PFSK-1 (cell line): ENCODE measurements around the gene FAM110A.

Experiments used
- FOXP2 ChIP-seq: optimal IDR thresholded peaks from 2 replicates; pipeline ENCODE3; 2011; ENCODE audit warnings: borderline replicate concordance, control low read depth, inconsistent platforms; ENCODE audit not compliant: insufficient read depth; ENCODE audit errors: extremely low read length, extremely low read depth
- POLR2AphosphoS5 ChIP-seq: IDR thresholded peaks from 2 replicates; pipeline ENCODE4 v1.6.1; 2012; ENCODE audit warnings: low read depth, mild to moderate bottlenecking, control low read depth, low read length, moderate library complexity
- REST ChIP-seq, 2 experiments: IDR thresholded peaks; 2 replicates each; pipeline versions ENCODE4 v1.6.1 to v1.8.0; 2011 to 2012; ENCODE audit warnings: low read depth in 2 of 2, low read length in 2 of 2, control low read depth in 1 of 2, inconsistent platforms in 1 of 2, mild to moderate bottlenecking in 1 of 2, moderate library complexity in 1 of 2; ENCODE audit not compliant: insufficient read depth in 1 of 2
- SIN3A ChIP-seq: IDR thresholded peaks from 2 replicates; pipeline ENCODE4 v1.6.1; 2012; ENCODE audit warnings: mild to moderate bottlenecking, low read length, moderate library complexity, borderline replicate concordance; ENCODE audit not compliant: insufficient read depth
- TAF1 ChIP-seq: IDR thresholded peaks from 2 replicates; pipeline ENCODE4 v1.6.1; 2012; ENCODE audit warnings: low read length, control low read depth, borderline replicate concordance; ENCODE audit not compliant: insufficient read depth

Gene FAM110A

GRCh38 chr20:884983-885952 is 51.8 kb downstream of the FAM110A start:
- peak; percentile 46 to 79; a peak in 2 of 4 replicates for TF ChIP-seq REST (IDR thresholded peaks at IDR 0.05; ENCODE audit: insufficient read depth in 1 of 2, low read depth in 2 of 2, low read length in 2 of 2)
- TF ChIP-seq SIN3A: no peak

- TF ChIP-seq SIN3A: no peak
- no peak for TF ChIP-seq FOXP2
- no peak for TF ChIP-seq REST (IDR thresholded peaks at IDR 0.05; ENCODE audit: insufficient read depth in 1 of 2, low read depth in 2 of 2, low read length in 2 of 2)
- TF ChIP-seq TAF1: no peak
- no peak for TF ChIP-seq POLR2AphosphoS5
Observed at GRCh38 chr20:887137-887536, 53.6 kb downstream of the FAM110A start.

DNA sequence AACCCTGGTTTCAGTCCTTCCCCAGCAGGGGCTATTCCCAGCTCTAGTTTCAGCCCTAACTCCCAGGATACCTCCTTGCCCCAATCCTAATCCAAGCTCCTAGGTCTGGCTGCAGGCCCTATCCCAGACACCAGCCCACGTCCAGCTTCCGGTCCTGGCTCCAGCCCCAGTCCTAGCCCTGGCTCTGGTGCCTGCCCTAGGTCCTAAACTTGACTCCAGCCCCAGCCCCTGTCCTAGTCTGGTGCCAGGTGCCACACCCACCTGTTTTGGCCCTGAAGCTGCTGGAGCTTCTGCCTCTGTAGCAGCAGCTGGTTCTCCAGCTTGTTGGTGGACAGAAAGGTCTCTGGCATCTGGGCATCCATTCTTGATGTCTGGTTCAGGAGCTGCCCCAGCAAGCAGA is 54.5 kb downstream of the FAM110A start:
- no peak for TF ChIP-seq SIN3A
- TF ChIP-seq TAF1: no peak
- no peak for TF ChIP-seq REST (IDR thresholded peaks at IDR 0.05; ENCODE audit: insufficient read depth in 1 of 2, low read depth in 2 of 2, low read length in 2 of 2)
- no peak for TF ChIP-seq FOXP2

DNA sequence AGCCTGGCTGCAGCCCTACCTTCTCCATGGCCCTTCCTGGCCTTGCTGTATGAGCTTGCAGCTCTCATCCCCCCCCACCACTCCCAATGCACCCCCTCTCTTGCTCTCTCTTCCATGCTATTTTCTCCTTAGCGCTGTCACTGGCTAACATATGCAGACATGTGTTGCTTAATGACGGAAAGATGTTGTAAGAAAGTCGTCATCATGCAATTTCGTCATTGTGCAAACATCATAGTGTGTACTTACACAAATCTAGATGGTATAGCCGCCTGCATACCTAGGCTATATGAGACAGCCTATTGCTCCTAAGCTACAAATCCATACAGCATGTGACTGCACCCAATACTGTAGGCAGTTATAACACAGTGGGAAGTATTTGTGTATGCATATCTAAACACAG is 55.6 kb downstream of the FAM110A start:
- no peak for TF ChIP-seq TAF1
- TF ChIP-seq FOXP2: no peak
- TF ChIP-seq REST (IDR thresholded peaks at IDR 0.05; ENCODE audit: insufficient read depth in 1 of 2, low read depth in 2 of 2, low read length in 2 of 2): no peak
- TF ChIP-seq POLR2AphosphoS5: no peak
- TF ChIP-seq SIN3A: no peak
